Upper lobe of right lung (tissue), 1 donor: ENCODE measurements around the gene DDX17. TPM values are rescaled to one million over a fixed set of nuclear protein-coding genes. Genes with fewer than 3 reads are reported as not detected.

Experiments used
- ATAC-seq: fragments of 200-7000 bp; cut with Tn5 transposase; one replicate; pipeline ENCODE4 v1.9.1; 2020; ENCODE audit warnings: mild to moderate bottlenecking, moderate library complexity
- DNase-seq: peaks from one replicate; pipeline ENCODE4 v3.0.0-alpha.2; 2020
- H3K27ac ChIP-seq: fragments of 200-600 bp; one replicate; pipeline ENCODE4 v1.8.0; 2022
- H3K27me3 ChIP-seq: fragments of 200-600 bp; one replicate; pipeline ENCODE4 v1.8.0; 2022; ENCODE audit warnings: mild to moderate bottlenecking
- H3K36me3 ChIP-seq: fragments of 200-600 bp; one replicate; pipeline ENCODE4 v1.8.0; 2022
- H3K4me1 ChIP-seq: fragments of 200-600 bp; one replicate; pipeline ENCODE4 v1.8.0; 2022
- H3K4me3 ChIP-seq: fragments of 200-600 bp; one replicate; pipeline ENCODE4 v1.8.0; 2022; ENCODE audit warnings: mild to moderate bottlenecking
- H3K9me3 ChIP-seq: fragments of 200-600 bp; one replicate; pipeline ENCODE4 v1.8.0; 2022
- intact Hi-C: fragments of 100-400 bp; cut with DNase I; formaldehyde crosslinking; loops from one replicate; pipeline ENCODE4 v1.11.0; 2022
- total RNA-seq: library from RNA; stranded (reverse); fragmentation: NEBNext Ultra II Directional; extraction: Animal tissue kit (Norgen Biotek cat#: 25700); gene quantifications from one replicate; pipeline ENCODE4 v1.2.1, GENCODE V29; 2021
- TF ChIP-seq, protein P1 (sequence below): fragments of 200-600 bp; IDR thresholded peaks from one replicate; pipeline ENCODE4 v1.8.0; 2022; ENCODE audit warnings: antibody characterized with exemption
- donor health status: DM: no; HTN: yes; CAD: no; lungs with severe emphysema.

The DDX17 gene
- total RNA-seq, 1 donor from 2014 or later: 480 TPM

- no peak overlapping the region for H3K27ac ChIP-seq
- intact Hi-C loops: no loop called here
- H3K27me3 ChIP-seq: peaks cover 62% of the 10 kb centered on the region
- no peak for DNase-seq
- TF ChIP-seq, protein P1, sequence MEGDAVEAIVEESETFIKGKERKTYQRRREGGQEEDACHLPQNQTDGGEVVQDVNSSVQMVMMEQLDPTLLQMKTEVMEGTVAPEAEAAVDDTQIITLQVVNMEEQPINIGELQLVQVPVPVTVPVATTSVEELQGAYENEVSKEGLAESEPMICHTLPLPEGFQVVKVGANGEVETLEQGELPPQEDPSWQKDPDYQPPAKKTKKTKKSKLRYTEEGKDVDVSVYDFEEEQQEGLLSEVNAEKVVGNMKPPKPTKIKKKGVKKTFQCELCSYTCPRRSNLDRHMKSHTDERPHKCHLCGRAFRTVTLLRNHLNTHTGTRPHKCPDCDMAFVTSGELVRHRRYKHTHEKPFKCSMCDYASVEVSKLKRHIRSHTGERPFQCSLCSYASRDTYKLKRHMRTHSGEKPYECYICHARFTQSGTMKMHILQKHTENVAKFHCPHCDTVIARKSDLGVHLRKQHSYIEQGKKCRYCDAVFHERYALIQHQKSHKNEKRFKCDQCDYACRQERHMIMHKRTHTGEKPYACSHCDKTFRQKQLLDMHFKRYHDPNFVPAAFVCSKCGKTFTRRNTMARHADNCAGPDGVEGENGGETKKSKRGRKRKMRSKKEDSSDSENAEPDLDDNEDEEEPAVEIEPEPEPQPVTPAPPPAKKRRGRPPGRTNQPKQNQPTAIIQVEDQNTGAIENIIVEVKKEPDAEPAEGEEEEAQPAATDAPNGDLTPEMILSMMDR: no peak
- H3K4me3 ChIP-seq: no peak overlapping the region
- no peaks in the 10 kb centered on the region for H3K9me3 ChIP-seq
- H3K36me3 ChIP-seq: no peaks in the 10 kb centered on the region
- H3K4me1 ChIP-seq: no peaks in the 10 kb centered on the region
- no peak for ATAC-seq
Measured at GRCh38 chr22:38449776-38450175, 56.3 kb downstream of the DDX17 start.

DNA sequence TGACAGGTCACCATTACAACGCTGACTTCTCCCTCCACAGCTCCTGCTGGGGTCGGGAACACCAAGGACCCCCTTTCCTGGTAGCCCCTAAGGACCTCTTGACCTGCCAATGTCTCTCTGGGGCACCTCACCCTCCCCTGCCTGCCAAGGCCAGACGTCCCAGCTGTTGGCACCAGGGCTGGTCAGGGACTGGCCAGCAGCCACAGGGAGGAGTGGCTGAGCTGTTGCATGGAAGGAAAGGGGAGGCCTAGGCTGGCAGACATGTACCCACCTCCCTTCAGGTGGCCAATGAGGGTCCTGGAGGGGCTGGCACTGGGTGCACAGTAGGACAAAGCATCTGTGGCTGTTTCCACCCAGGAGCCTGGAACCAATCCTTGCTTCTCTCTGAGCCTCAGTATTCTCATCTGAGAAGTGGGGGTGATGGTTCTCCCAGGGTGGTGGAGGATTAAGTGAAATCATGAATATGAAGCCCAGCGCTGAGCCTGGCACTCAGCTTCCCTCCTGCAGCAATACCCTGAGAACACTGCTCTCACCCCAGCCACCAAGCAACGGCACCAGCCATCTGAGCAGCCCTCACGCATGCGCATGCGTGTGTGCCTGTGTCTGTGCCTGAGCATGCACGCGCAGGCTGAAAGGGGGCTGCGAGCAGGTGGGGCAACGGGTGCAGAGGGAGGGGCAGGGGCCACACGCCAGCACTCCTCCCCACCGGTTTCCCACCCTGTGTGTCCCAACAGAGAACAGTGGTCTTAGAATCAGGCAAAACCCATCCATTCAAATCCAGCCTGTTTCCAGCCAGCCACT lies 57.0 kb downstream of the DDX17 start:
- intact Hi-C loops: no loop called here
- no peaks in the 10 kb centered on the region for H3K4me1 ChIP-seq
- DNase-seq (no peak), ATAC-seq (no peak)
- H3K27ac ChIP-seq: no peak overlapping the region
- H3K4me3 ChIP-seq: no peak overlapping the region
- peaks cover 62% of the 10 kb centered on the region for H3K27me3 ChIP-seq
- H3K36me3 ChIP-seq: no peaks in the 10 kb centered on the region
- TF ChIP-seq, protein P1: no peak
- no peaks in the 10 kb centered on the region for H3K9me3 ChIP-seq

DNA sequence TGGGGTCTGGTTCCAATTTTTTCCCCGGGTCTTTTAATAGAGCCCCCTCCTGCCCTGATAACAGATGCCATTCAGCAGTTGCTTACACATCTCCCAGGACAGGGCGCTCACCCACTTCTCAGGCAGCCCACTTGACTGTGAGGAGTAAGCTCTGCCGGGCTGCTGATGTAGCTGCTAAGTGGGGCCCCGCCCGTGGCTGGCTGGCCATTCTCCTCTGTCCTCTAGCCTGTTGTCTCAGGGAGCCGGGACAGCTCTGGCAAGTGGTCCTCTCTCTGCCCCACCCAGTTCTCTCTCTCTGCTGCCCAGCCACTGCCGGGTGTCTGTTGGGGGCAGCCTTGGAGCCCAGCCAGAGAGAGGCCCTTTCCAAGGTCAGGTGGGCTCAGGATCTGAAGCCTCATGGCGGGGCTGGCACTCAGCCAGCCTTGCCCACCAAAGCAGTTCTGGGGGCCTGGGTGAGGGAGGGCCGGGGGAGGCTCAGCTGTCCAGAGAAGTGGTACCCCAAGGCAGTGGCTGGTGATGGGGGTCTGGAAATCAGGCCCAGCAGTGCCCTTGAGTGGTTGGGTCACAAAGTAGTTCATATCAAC lies 60.0 kb downstream of the DDX17 start:
- ATAC-seq: no peak
- peaks cover 48% of the 10 kb centered on the region for H3K27me3 ChIP-seq
- no peak overlapping the region for H3K4me3 ChIP-seq
- no peak overlapping the region for H3K27ac ChIP-seq
- TF ChIP-seq, protein P1: no peak
- no peaks in the 10 kb centered on the region for H3K4me1 ChIP-seq
- no peaks in the 10 kb centered on the region for H3K36me3 ChIP-seq
- no peaks in the 10 kb centered on the region for H3K9me3 ChIP-seq
- intact Hi-C loops: no loop called here
- DNase-seq: no peak

GRCh38 chr22:38444783-38445182 lies 61.3 kb downstream of the DDX17 start:
- H3K9me3 ChIP-seq: no peaks in the 10 kb centered on the region
- H3K27ac ChIP-seq: no peak overlapping the region
- DNase-seq (no peak), ATAC-seq (no peak)
- intact Hi-C loops: no loop called here
- TF ChIP-seq, protein P1: no peak
- H3K4me1 ChIP-seq: no peaks in the 10 kb centered on the region
- H3K27me3 ChIP-seq: peaks cover 36% of the 10 kb centered on the region
- no peak overlapping the region for H3K4me3 ChIP-seq
- no peaks in the 10 kb centered on the region for H3K36me3 ChIP-seq

GRCh38 chr22:38443628-38444521 lies 62.2 kb downstream of the DDX17 start:
- Histone ChIP-seq H3K36me3 (no peaks in the 10 kb centered on the region), H3K4me3 (no peak overlapping the region), H3K27ac (no peak overlapping the region), H3K4me1 (no peaks in the 10 kb centered on the region), H3K27me3 (peaks cover 29% of the 10 kb centered on the region), H3K9me3 (no peaks in the 10 kb centered on the region)
- intact Hi-C loops: no loop called here
- TF ChIP-seq, protein P1: no peak
- ATAC-seq (no peak), DNase-seq (no peak)
